ENCODE data around the gene TSPOAP1. TPM values are rescaled to one million over a fixed set of nuclear protein-coding genes. Genes with fewer than 3 reads are reported as not detected.

Gene TSPOAP1
- total and polyA plus RNA-seq, 10 of the 15 experiments (the other 5 are each of a cell fraction or from before 2014, with no cell fraction given) = 0.58 to 16.4 (median 4.2) TPM; not detected in 1

DNA sequence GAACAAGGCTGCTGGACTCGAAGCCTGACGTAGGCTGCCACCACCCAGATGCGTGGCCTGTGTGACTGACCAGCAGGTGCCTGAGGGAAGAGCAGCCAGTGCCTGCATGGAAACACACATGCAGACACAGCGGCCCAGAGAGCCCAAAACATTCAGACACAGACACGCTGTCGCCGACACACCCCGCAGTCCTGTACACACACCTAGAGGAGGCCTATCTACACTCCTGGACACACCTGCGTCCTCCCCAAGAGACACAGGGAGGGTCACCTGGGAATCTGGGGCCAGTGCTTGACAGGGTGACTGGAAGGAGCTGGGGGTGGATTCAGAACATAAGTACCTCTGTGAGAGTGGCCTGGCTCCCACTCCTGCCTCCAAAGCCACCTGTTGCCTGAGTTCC is 6.1 kb upstream of the TSPOAP1 start (continued):
- TF ChIP-seq, protein P1, sequence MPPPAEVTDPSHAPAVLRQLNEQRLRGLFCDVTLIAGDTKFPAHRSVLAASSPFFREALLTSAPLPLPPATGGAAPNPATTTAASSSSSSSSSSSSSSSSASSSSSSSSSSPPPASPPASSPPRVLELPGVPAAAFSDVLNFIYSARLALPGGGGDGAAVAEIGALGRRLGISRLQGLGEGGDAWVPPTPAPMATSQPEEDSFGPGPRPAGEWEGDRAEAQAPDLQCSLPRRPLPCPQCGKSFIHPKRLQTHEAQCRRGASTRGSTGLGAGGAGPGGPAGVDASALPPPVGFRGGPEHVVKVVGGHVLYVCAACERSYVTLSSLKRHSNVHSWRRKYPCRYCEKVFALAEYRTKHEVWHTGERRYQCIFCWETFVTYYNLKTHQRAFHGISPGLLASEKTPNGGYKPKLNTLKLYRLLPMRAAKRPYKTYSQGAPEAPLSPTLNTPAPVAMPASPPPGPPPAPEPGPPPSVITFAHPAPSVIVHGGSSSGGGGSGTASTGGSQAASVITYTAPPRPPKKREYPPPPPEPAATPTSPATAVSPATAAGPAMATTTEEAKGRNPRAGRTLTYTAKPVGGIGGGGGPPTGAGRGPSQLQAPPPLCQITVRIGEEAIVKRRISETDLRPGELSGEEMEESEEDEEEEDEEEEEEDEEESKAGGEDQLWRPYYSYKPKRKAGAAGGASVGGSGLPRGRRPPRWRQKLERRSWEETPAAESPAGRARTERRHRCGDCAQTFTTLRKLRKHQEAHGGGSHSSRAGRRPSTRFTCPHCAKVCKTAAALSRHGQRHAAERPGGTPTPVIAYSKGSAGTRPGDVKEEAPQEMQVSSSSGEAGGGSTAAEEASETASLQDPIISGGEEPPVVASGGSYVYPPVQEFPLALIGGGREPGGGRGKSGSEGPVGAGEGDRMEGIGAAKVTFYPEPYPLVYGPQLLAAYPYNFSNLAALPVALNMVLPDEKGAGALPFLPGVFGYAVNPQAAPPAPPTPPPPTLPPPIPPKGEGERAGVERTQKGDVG (CRISPR knock-in tag; IDR thresholded peaks at IDR 0.05) = no peak
- TF ChIP-seq YBX1 (IDR thresholded peaks at IDR 0.05) = no peak
- no peak for TF ChIP-seq TARDBP (IDR thresholded peaks at IDR 0.05; ENCODE audit: borderline replicate concordance)
- no peak for TF ChIP-seq DPF2 (IDR thresholded peaks at IDR 0.05)

- H3K4me2 ChIP-seq (ENCODE audit: control insufficient read depth, insufficient read depth) = peak overlapping the region; percentile 99
- H3K9ac ChIP-seq (ENCODE audit: control insufficient read depth, insufficient read depth, low read length) = peak overlapping the region; percentile 100
- H3K27me3 ChIP-seq (replicated peaks in 1 of 2; ENCODE audit: control insufficient read depth in 2 of 2, insufficient read depth in 2 of 2, low read length in 1 of 2) = no peaks in the 10 kb centered on the region
- peaks cover 6 to 14% of the 10 kb centered on the region in 2 experiments for H3K36me3 ChIP-seq (ENCODE audit: control insufficient read depth in 2 of 2, insufficient read depth in 2 of 2, low read length in 1 of 2)
- ChIA-PET CTCF (interaction anchor here (0.6 to 3.2 kb wide), 5 partner anchors 10 to 84 kb away, joined by 3 to 28 read pairs (median 10); partner anchors contain the start of gene RNF43), POLR2A (interaction anchor here (0.6 to 18.5 kb wide), 5 partner anchors 10 to 82 kb away, joined by 3 to 373 read pairs (median 4); partner anchors contain the start of genes RNF43 and SUPT4H1), RAD21 (ENCODE audit: unreplicated experiment) (interaction anchor here (1.0 to 18.1 kb wide), 4 partner anchors 8 to 431 kb away, joined by 3 to 323 read pairs (median 53); partner anchors contain the start of gene RNF43), SMC1A (ENCODE audit: uncharacterized antibody, unreplicated experiment) (interaction anchor here (0.6 to 8.6 kb wide), 5 partner anchors 9 to 81 kb away, joined by 3 to 143 read pairs (median 7); partner anchors contain the start of gene SUPT4H1)
- ATAC-seq = no peak
- no peak overlapping the region for H2AFZ ChIP-seq (ENCODE audit: control insufficient read depth, low read depth, low read length)
- in situ Hi-C loops (cut with MboI) (loop anchor here (10.0 kb wide), 1 partner anchor 1501 kb away; no protein-coding TSS in a partner anchor), intact Hi-C loops (cut with micrococcal nuclease; ENCODE audit: unreplicated experiment) (no loop called here)
- FAIRE-seq = no peak
- H3K4me3 ChIP-seq = peak overlapping the region; percentile 83
- no peak for DNase-seq (ENCODE audit: low read depth, low spot score)
- no TSS peak for BruUV-seq (replicated peaks)
- H3K4me1 ChIP-seq (ENCODE audit: control insufficient read depth, insufficient read depth, low read length) = peaks cover 39% of the 10 kb centered on the region
- no peaks in the 10 kb centered on the region; the same call in 1 of the 2 replicates for H4K20me1 ChIP-seq (ENCODE audit: control insufficient read depth, insufficient read depth)
- no peak for TF ChIP-seq POLR2AphosphoS5 (IDR thresholded peaks at IDR 0.05; ENCODE audit: low read length)
- no peak for TF ChIP-seq MXI1 (IDR thresholded peaks at IDR 0.05; ENCODE audit: low read depth, low read length)
- no peak for TF ChIP-seq GATAD2B (conservative IDR thresholded peaks at IDR 0.05; ENCODE audit: low read depth)
- no peak for TF ChIP-seq RAD51 (IDR thresholded peaks at IDR 0.05)
- TF ChIP-seq MTA3 (IDR thresholded peaks at IDR 0.05; ENCODE audit: borderline replicate concordance, low read length) = no peak
- no peak for TF ChIP-seq ZNF274 (IDR thresholded peaks at IDR 0.05; ENCODE audit: insufficient read depth, insufficient read length)
- peak overlapping the region; percentile 100 for H3K27ac ChIP-seq (ENCODE audit: control insufficient read depth, insufficient read depth)
- peaks cover 92% of the 10 kb centered on the region for H3K79me2 ChIP-seq (ENCODE audit: control insufficient read depth, insufficient read depth, low read length)
- no peaks in the 10 kb centered on the region; the same call in 2 of the 3 replicates for H3K9me3 ChIP-seq (replicated peaks; ENCODE audit: control insufficient read depth, insufficient read depth, low read length)
- 0% methylated on average over 5 of the region's 5 CpGs for WGBS (ENCODE audit: insufficient coverage, insufficient replicate concordance, low lambda C conversion rate, missing lambda C conversion rate)
These were observed 5.7 kb upstream of the TSPOAP1 start for GRCh38 chr17:58334256-58334655.

Data from GM12878 (cell line).